Measurements from ENCODE around the gene SIMC1. TPM values are rescaled to one million over a fixed set of nuclear protein-coding genes. Genes with fewer than 3 reads are reported as not detected.
"Not testable (repeated sequence)": the region's sequence is repeated elsewhere in the genome, so short reads cannot be mapped to it uniquely, and the experiment has no call there.

SIMC1 gene
- total and polyA plus RNA-seq, 12 donors = 1.9 to 7.7 (median 4.5) TPM

DNA sequence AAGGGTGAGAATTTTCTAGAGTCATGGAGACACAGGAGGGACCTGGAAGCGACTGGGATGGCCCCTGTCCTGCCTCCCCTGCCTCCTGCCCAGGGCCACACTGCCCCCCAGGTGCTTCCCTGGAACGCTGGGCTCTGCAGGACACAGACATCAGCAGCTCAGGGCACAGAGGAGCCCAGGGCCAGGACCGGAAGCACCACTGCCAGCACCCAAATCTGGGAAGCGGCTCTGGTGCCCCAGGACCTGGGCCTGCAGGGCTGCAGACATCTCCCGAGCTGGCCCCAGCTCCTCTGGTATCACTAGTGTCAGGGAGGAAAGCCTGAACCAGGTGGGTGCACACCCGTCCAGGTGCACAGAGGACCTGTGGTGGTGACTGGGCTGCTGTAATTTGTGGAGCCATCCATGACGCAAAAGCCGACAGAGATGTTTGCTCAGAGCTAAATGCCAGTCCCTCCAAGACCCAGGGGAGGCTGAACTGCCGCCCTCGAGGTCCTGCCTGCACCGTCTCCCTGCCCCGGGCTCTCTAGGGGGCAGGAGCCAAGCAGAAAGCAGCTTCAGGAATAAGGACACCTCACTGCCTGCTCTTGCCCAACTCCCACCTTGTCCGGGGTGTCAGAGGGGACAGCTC lies 46.0 kb upstream of the SIMC1 start:
- Histone ChIP-seq H3K9me3 (no peaks in the 10 kb centered on the region), H3K27ac (no peak overlapping the region), H3K36me3 (no peaks in the 10 kb centered on the region), H3K27me3 (peaks cover 0 to 29% (median 17%) of the 10 kb centered on the region in 7 donors), H3K4me1 (no peaks in the 10 kb centered on the region), H3K4me3 (no peak overlapping the region)
- intact Hi-C loops (cut with DNase I) = no loop called here
- TF ChIP-seq, protein P1, sequence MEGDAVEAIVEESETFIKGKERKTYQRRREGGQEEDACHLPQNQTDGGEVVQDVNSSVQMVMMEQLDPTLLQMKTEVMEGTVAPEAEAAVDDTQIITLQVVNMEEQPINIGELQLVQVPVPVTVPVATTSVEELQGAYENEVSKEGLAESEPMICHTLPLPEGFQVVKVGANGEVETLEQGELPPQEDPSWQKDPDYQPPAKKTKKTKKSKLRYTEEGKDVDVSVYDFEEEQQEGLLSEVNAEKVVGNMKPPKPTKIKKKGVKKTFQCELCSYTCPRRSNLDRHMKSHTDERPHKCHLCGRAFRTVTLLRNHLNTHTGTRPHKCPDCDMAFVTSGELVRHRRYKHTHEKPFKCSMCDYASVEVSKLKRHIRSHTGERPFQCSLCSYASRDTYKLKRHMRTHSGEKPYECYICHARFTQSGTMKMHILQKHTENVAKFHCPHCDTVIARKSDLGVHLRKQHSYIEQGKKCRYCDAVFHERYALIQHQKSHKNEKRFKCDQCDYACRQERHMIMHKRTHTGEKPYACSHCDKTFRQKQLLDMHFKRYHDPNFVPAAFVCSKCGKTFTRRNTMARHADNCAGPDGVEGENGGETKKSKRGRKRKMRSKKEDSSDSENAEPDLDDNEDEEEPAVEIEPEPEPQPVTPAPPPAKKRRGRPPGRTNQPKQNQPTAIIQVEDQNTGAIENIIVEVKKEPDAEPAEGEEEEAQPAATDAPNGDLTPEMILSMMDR (IDR thresholded peaks at IDR 0.05) = no peak
- 75 to 76% methylated on average over 13 of the region's 13 CpGs for WGBS, 2 donors
- no peak for ATAC-seq
- DNase-seq = no peak

DNA sequence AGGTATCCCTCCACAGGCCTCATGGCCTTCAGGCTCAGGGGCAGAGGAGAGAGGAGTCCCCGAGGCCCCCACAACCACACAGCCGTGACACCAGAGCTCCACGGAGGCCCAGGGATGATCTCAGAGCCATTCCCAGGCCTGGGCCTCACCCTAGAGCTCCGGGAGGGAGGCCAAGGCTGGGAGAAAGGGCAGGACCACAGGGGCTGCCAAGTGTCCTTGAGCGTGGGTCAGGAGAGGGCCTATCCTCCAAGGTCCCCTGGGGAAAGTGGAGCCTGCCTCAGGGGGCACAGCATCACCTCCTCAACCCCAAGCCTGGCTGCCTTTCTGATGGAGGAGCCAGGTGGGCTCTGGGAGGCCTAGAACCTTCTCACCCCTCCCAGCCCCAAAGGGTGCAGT lies 45.5 kb upstream of the SIMC1 start:
- ATAC-seq; H3K4me1 ChIP-seq; H3K27ac ChIP-seq; H3K9me3 ChIP-seq; H3K4me3 ChIP-seq; DNase-seq; H3K36me3 ChIP-seq; intact Hi-C loops (cut with DNase I): not testable (repeated sequence)
- WGBS, 2 donors = 38 to 57% methylated on average over 5 of the region's 5 CpGs
- peaks cover 0 to 30% (median 17%) of the 10 kb centered on the region in 7 donors for H3K27me3 ChIP-seq

DNA sequence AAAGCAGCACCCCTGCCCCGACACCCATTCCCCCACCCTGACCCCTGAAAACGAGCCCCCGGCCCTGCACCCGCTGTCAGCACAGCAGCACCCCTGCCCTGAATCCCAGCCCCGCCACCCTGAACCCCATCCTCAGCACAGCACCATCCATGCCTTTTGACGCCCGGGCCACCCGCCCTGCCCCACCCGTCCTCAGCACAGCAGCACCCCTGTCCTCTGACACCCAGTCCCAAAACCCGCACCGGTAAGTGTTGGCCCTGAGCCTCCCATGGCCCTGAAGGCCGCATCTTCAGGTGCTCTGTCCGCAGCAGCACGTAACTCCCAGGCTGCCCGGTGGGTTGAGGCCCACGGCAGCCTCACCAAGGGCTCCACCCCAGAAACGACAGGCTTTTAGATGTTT lies 44.6 kb upstream of the SIMC1 start:
- H3K4me3 ChIP-seq; H3K9me3 ChIP-seq; DNase-seq; H3K36me3 ChIP-seq; H3K27ac ChIP-seq; intact Hi-C loops (cut with DNase I); H3K4me1 ChIP-seq: not testable (repeated sequence)
- peaks cover 0 to 37% (median 18%) of the 10 kb centered on the region in 7 donors for H3K27me3 ChIP-seq
- peak in 1 of 8 donors; percentile 20 for ATAC-seq
- WGBS, 2 donors = 73 to 80% methylated on average over 10 to 17 of the region's 17 CpGs

DNA sequence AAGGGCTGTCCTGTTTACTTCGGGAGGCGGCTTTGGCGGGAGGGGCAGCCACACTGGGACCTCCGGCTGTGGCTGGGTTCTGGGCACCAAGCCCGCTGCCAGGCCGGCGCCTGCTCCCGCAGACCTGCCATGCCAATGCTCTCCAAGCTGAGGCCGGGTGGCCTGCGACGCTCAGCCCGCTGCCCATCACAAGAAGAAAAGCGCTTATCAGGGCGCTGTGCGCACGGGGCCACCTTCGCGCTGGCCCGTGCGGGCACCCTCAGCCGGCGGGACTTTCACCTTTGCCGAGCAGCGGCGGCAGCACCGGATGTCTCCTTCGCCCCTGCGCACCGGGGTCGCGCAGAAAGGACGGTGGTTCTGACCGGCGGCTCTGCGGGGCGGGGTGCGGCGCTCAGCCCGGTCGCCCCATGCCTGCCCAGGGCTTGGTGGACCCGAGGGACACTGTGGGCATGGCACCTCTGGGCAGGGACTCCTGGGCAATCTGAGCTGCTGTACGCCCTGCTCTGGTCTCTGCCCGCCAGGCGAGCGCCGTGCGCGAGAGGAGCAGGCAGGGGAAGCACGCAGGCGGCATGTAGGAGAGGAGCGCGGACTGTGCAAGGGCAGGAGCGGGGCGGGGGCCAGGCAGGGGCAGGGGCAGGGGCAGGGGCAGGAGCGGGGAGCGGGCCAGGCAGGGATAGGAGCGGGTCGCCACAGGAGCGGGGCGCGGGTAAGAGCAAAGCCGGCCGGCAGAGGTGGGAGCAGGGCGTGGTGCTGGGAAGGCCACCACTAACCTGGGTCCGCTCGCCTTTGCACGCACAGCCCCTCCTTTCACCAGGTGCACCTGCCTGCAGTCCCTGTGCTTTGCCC lies 43.8 kb upstream of the SIMC1 start:
- peak in 4 of 8 donors; percentile 18 to 41 (median 26) for ATAC-seq
- H3K9me3 ChIP-seq; H3K27ac ChIP-seq; intact Hi-C loops (cut with DNase I); DNase-seq; H3K36me3 ChIP-seq; H3K4me1 ChIP-seq: not testable (repeated sequence)
- 2 to 4% methylated on average over 30 to 52 of the region's 67 CpGs for WGBS, 2 donors
- peaks cover 0 to 45% (median 26%) of the 10 kb centered on the region in 7 donors for H3K27me3 ChIP-seq
- H3K4me3 ChIP-seq = peak overlapping the region in 6 of 10 donors; percentile 10 to 35 (median 28)

DNA sequence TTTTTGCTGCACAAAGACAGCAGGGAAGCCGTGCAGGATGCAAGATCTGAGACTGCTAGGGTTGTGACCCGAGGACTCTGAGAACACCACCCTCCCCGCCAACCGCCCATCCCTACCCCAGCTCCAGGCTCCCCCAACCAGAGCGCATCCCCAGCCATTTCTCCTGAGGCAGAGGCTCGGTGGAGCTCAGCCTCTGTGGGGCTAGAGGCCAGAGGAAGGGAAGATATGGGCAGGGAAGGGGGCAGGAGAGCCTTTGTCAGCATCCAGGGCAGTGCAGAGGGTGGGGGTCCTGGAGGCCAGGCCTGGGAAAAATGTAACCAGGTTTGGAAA lies 43.2 kb upstream of the SIMC1 start:
- 11 to 25% methylated on average over 5 to 6 of the region's 6 CpGs for WGBS, 2 donors

DNA sequence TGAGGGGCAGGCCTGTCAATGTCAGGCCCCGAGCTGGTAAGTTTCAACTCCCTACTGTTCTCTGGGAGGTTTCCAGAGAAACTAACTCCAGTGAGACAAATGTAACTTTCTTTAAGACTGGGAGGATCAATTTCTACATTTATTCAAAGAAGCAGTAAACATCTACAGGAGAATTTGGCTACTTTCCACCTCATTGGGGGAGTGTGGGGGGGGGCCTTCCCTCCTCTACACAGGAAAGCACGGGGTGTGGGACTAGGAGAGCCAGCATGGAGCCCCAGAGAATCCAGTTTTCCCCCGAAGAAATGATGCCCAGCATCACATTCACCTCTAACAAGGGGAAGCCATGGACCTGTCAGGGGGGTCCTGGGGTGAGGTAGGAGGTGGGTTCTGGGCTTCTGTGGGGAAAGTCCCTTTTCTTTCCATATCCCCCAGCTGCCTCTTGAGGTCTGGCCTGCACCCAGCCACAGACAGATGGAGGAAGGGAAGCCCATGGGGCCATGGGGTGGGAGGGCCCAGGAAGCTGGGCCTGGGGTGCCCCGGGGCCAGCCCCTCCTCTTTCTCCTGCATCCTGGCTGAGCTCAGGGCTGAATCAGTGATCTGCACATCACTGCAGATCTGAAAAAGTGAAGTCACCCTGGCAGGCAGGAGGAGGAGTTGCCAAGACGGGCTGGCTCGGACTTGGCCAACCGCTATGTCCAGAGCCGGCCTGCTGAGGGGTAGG lies 42.6 kb upstream of the SIMC1 start:
- H3K27me3 ChIP-seq = peaks cover 0 to 50% (median 26%) of the 10 kb centered on the region in 7 donors
- H3K27ac ChIP-seq; H3K36me3 ChIP-seq; H3K9me3 ChIP-seq; H3K4me3 ChIP-seq; H3K4me1 ChIP-seq; ATAC-seq; intact Hi-C loops (cut with DNase I); DNase-seq: not testable (repeated sequence)
- WGBS, 2 donors = 55 to 64% methylated on average over 7 of the region's 8 CpGs

More for the DNA sequence above, 43.2 kb upstream of the SIMC1 start:
- H3K4me1 ChIP-seq; H3K4me3 ChIP-seq; H3K9me3 ChIP-seq; H3K36me3 ChIP-seq; intact Hi-C loops (cut with DNase I); DNase-seq; ATAC-seq; H3K27ac ChIP-seq: not testable (repeated sequence)
- H3K27me3 ChIP-seq = peaks cover 0 to 49% (median 26%) of the 10 kb centered on the region in 7 donors

DNA sequence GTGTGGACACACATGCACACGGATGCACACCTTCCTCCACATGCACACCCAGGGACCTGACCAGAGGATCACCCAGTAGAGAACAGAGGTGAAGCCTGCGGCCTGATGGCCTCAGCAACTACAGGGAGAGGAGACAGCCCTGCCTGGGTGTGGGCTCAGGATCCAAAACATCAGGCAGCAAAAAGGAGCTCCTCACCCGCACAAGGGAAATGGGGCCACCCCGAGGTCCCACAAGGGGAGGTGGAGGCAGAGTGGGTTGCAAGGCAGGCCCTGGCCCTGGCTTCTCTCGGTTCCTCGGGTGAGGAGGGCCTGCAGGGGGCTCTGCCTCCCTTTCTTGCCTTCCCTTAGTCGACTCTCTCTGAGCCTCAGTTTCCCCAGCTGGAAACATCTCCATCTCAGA lies 41.4 kb upstream of the SIMC1 start:
- H3K27ac ChIP-seq; H3K9me3 ChIP-seq; intact Hi-C loops (cut with DNase I); DNase-seq; H3K4me1 ChIP-seq; H3K4me3 ChIP-seq; ATAC-seq; H3K36me3 ChIP-seq: not testable (repeated sequence)
- 82 to 83% methylated on average over 4 to 5 of the region's 7 CpGs for WGBS, 2 donors
- peaks cover 0 to 55% (median 24%) of the 10 kb centered on the region in 7 donors for H3K27me3 ChIP-seq

DNA sequence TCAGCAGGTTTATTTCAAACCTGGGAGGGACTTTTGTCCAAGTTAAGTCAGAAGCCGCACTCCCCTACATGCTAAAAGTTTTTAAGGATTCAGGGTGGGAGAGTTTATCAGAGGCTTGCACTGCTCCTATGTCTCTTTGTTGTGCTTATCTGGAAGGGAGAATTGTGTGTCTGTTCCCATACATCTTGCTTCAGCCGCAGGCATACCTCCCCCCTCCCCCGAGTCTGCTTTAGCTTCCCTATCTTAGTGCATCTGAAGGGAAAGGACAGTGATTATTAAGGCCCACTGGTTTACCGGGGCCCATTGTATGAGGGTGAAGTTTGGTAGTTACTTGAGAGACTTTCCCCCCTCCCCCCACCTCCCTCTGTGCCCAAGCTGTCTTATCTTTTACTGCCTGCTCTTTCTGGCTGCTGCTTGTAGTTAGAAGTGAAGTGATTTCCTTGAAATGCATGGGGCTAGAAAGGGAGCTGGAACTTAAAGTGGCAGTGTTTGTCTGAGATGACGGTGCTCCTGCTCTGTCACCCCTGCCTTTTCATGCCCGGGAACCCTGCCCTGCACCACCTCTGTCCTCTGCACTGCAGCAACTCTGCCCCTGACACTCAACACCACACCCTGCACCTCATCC lies 40.9 kb upstream of the SIMC1 start:
- H3K4me3 ChIP-seq; intact Hi-C loops (cut with DNase I); ATAC-seq; H3K9me3 ChIP-seq; H3K27ac ChIP-seq; DNase-seq; H3K36me3 ChIP-seq; H3K4me1 ChIP-seq: not testable (repeated sequence)
- peaks cover 0 to 51% (median 20%) of the 10 kb centered on the region in 7 donors for H3K27me3 ChIP-seq
- 24 to 28% methylated on average over 6 of the region's 6 CpGs for WGBS, 2 donors

DNA sequence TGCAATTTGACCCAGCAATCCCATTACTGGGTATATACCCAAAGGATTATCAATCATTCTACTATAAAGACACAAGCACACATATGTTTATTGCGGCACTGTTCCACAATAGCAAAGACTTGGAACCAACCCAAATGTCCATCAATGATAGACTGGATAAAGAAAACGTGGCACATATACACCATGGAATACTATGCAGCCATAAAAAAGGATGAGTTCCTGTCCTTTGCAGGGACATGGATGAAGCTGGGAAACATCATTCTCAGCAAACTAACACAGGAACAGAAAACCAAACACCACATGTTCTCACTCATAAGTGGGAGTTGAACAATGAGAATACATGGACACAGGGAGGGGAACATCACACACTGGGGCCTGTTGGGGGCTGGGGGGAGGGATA lies 39.9 kb upstream of the SIMC1 start:
- DNase-seq; H3K4me3 ChIP-seq; H3K27ac ChIP-seq; H3K4me1 ChIP-seq; ATAC-seq; intact Hi-C loops (cut with DNase I); H3K9me3 ChIP-seq; H3K36me3 ChIP-seq: not testable (repeated sequence)
- 64 to 65% methylated on average over 1 of the region's 2 CpGs for WGBS, 2 donors
- peaks cover 0 to 46% (median 16%) of the 10 kb centered on the region in 7 donors for H3K27me3 ChIP-seq
